WTC11 (cell line): ENCODE results near the gene COL9A2. TPM values are rescaled to one million over a fixed set of nuclear protein-coding genes. Genes with fewer than 3 reads are reported as not detected.

Experiments
- ATAC-seq: fragments of 200-7000 bp; cut with Tn5 transposase; 2 replicates; pipeline ENCODE4 v1.10.0; 2021; ENCODE audit warnings: mild to moderate bottlenecking, moderate library complexity
- CTCF ChIA-PET: fragments of 300-600 bp; sonication (Branson Sonifier 250); formaldehyde crosslinking; loops from one replicate; lab custom pipeline; 2021; ENCODE audit warnings: antibody characterized with exemption; lab: Charles Lee
- POLR2A ChIA-PET: fragments of 350-600 bp; sonication (Branson Sonifier 250); formaldehyde crosslinking; loops from one replicate; lab custom pipeline; 2021; ENCODE audit warnings: antibody characterized with exemption; lab: Charles Lee
- DNase-seq: peaks from one replicate; pipeline ENCODE4 v3.0.0; 2021; ENCODE audit warnings: low spot score
- H3K27ac Mint-ChIP-seq: 2 replicates; pipeline ENCODE4 v1.8.0; 2021; ENCODE audit warnings: mixed read lengths
- H3K27me3 Mint-ChIP-seq: 2 replicates; pipeline ENCODE4 v1.8.0; 2021; ENCODE audit warnings: low read depth, mild to moderate bottlenecking, moderate library complexity, mixed read lengths
- H3K36me3 Mint-ChIP-seq: 2 replicates; pipeline ENCODE4 v1.8.0; 2021; ENCODE audit warnings: mixed read lengths
- H3K4me1 Mint-ChIP-seq: 2 replicates; pipeline ENCODE4 v1.8.0; 2022; ENCODE audit warnings: mixed read lengths
- H3K4me3 Mint-ChIP-seq: 2 replicates; pipeline ENCODE4 v1.8.0; 2021; ENCODE audit warnings: mild to moderate bottlenecking, moderate library complexity, mixed read lengths
- H3K9me3 Mint-ChIP-seq: 2 replicates; pipeline ENCODE4 v1.8.0; 2021; ENCODE audit warnings: mixed read lengths
- ATF3 ChIP-seq: sonication (generic); formaldehyde crosslinking; conservative IDR thresholded peaks from 2 replicates; pipeline ENCODE4 v1.8.1; 2022; ENCODE audit warnings: mild to moderate bottlenecking, missing genetic modification reagents
- CREB1 ChIP-seq: sonication (generic); formaldehyde crosslinking; IDR thresholded peaks from 2 replicates; pipeline ENCODE4 v1.8.0; 2023; ENCODE audit warnings: mild to moderate bottlenecking, missing genetic modification reagents
- CTCF ChIP-seq: fragments of 200-600 bp; IDR thresholded peaks from 2 replicates; pipeline ENCODE4 v1.8.0; 2022; ENCODE audit warnings: antibody characterized with exemption
- ESRRA ChIP-seq: sonication (generic); formaldehyde crosslinking; IDR thresholded peaks from 2 replicates; pipeline ENCODE4 v1.8.1; 2022; ENCODE audit warnings: mild to moderate bottlenecking, missing genetic modification reagents, borderline replicate concordance
- ETV6 ChIP-seq: sonication (generic); formaldehyde crosslinking; IDR thresholded peaks from 2 replicates; pipeline ENCODE4 v1.8.1; 2022; ENCODE audit warnings: mild to moderate bottlenecking, missing genetic modification reagents
- FOXP1 ChIP-seq: sonication (generic); formaldehyde crosslinking; IDR thresholded peaks from 2 replicates; pipeline ENCODE4 v1.8.0; 2022; ENCODE audit warnings: missing genetic modification reagents, mild to moderate bottlenecking, moderate library complexity, borderline replicate concordance
- JAZF1 ChIP-seq: fragments of 250-450 bp; sonication (Bioruptor Pico); IDR thresholded peaks from 2 replicates; pipeline ENCODE4 v1.9.0; 2021; ENCODE audit warnings: moderate library complexity, mild to moderate bottlenecking, inconsistent platforms
- KAT7 ChIP-seq: sonication (generic); formaldehyde crosslinking; IDR thresholded peaks from 2 replicates; pipeline ENCODE4 v1.8.1; 2023; ENCODE audit warnings: missing genetic modification reagents, mild to moderate bottlenecking, borderline replicate concordance
- MAX ChIP-seq: sonication (generic); formaldehyde crosslinking; IDR thresholded peaks from 2 replicates; pipeline ENCODE4 v1.8.0; 2022; ENCODE audit warnings: mild to moderate bottlenecking, missing genetic modification reagents
- NR3C1 ChIP-seq: sonication (generic); formaldehyde crosslinking; conservative IDR thresholded peaks from 2 replicates; pipeline ENCODE4 v1.8.1; 2023; ENCODE audit warnings: low read depth, mild to moderate bottlenecking, missing genetic modification reagents
- RORB ChIP-seq: fragments of 250-450 bp; sonication (Bioruptor Pico); IDR thresholded peaks from 2 replicates; pipeline ENCODE4 v1.9.0; 2021; ENCODE audit warnings: mild to moderate bottlenecking
- SMAD3 ChIP-seq: sonication (generic); formaldehyde crosslinking; IDR thresholded peaks from 2 replicates; pipeline ENCODE4 v1.8.0; 2022; ENCODE audit warnings: missing genetic modification reagents, mild to moderate bottlenecking, borderline replicate concordance
- STAT6 ChIP-seq: sonication (generic); formaldehyde crosslinking; conservative IDR thresholded peaks from 2 replicates; pipeline ENCODE4 v1.8.1; 2023; ENCODE audit warnings: mild to moderate bottlenecking, low read depth, missing genetic modification reagents, moderate library complexity
- TP53 ChIP-seq: sonication (generic); formaldehyde crosslinking; IDR thresholded peaks from 2 replicates; pipeline ENCODE4 v1.8.1; 2023; ENCODE audit warnings: mild to moderate bottlenecking, missing genetic modification reagents
- total RNA-seq: library from RNA; stranded (reverse); gene quantifications from 3 replicates; pipeline ENCODE4 v1.2.3, GENCODE V29; 2021
- TF ChIP-seq, protein P1 (sequence below): fragments of 250-450 bp; sonication (Bioruptor Pico); IDR thresholded peaks from 2 replicates; pipeline ENCODE4 v1.9.0; 2021; ENCODE audit warnings: mild to moderate bottlenecking, borderline replicate concordance

The COL9A2 gene
- total RNA-seq, 1 experiment from 2014 or later = 4.7 TPM

DNA sequence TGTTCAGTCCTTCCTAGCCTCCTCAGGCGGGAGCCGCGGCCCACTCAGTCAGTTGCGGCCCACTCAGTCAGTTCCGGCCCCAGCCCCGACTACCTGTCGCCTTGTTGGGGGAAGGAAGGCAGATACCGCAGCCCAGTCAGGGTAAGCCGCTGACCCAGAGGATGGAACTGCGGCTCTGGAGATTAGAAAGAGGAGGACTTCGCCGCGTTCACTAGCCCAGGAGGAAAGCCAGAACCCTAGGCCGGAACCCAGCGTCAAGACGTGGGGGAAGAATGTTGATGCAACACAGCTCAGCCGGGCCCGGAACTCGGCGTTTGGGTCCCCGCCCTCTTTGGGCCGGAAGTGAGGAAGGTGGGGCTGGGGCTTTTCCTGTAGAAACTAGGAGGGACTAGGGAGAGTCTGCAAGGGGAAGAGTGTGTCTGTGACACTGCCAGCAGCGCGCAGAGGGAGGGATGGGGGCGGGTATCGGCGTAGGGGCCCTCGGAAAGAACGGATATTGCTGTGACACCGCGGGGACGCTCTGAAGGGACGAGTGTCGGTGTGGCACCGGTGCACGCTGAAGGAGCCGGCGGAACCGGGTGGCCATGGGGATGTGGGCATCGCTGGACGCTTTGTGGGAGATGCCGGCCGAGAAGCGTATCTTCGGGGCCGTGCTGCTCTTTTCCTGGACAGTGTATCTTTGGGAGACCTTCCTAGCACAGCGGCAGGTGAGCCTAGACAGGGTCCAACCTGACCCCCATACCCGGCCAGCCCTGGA is 59.2 kb downstream of the COL9A2 start, which contains the start of gene ZMPSTE24 (continued):
- peak; percentile 80; the same call in 1 of the 2 replicates for TF ChIP-seq ETV6 (CRISPR knock-in tag)
- no peak for TF ChIP-seq RORB (CRISPR knock-in tag)

DNA sequence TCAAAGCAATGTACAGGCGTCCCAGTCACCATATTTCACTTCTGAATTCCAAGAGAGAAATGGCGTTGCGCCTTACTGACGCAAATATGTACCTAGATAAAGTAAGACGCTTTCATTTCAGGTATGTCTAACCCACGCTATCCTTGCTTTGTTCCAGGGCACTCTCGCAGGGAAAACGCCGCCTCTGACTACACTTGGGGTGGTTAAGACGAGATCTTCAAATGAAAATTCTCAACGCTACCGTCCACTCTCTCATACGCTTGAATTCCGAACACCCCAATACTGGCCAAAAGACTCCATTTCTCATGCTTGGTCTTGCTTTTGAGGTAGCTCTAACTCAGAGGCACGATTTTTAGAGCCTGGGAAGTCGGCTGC is 59.8 kb downstream of the COL9A2 start:
- H3K9me3 Mint-ChIP-seq = no peaks in the 10 kb centered on the region
- ChIA-PET POLR2A (interaction anchor here (0.6 to 0.7 kb wide), 3 partner anchors 10 to 275 kb away, joined by 3 to 4 read pairs (median 4); no protein-coding TSS in a partner anchor), CTCF (interaction anchor here (1.2 to 1.7 kb wide), 5 partner anchors 57 to 113 kb away, joined by 3 to 12 read pairs (median 5); no protein-coding TSS in a partner anchor)
- H3K36me3 Mint-ChIP-seq = peaks cover 22% of the 10 kb centered on the region
- H3K27ac Mint-ChIP-seq = peak overlapping the region; percentile 100
- ATAC-seq (no peak), DNase-seq (no peak)
- TF ChIP-seq CTCF = no peak
- no peak for TF ChIP-seq NR3C1 (CRISPR knock-in tag)
- TF ChIP-seq, protein P1, sequence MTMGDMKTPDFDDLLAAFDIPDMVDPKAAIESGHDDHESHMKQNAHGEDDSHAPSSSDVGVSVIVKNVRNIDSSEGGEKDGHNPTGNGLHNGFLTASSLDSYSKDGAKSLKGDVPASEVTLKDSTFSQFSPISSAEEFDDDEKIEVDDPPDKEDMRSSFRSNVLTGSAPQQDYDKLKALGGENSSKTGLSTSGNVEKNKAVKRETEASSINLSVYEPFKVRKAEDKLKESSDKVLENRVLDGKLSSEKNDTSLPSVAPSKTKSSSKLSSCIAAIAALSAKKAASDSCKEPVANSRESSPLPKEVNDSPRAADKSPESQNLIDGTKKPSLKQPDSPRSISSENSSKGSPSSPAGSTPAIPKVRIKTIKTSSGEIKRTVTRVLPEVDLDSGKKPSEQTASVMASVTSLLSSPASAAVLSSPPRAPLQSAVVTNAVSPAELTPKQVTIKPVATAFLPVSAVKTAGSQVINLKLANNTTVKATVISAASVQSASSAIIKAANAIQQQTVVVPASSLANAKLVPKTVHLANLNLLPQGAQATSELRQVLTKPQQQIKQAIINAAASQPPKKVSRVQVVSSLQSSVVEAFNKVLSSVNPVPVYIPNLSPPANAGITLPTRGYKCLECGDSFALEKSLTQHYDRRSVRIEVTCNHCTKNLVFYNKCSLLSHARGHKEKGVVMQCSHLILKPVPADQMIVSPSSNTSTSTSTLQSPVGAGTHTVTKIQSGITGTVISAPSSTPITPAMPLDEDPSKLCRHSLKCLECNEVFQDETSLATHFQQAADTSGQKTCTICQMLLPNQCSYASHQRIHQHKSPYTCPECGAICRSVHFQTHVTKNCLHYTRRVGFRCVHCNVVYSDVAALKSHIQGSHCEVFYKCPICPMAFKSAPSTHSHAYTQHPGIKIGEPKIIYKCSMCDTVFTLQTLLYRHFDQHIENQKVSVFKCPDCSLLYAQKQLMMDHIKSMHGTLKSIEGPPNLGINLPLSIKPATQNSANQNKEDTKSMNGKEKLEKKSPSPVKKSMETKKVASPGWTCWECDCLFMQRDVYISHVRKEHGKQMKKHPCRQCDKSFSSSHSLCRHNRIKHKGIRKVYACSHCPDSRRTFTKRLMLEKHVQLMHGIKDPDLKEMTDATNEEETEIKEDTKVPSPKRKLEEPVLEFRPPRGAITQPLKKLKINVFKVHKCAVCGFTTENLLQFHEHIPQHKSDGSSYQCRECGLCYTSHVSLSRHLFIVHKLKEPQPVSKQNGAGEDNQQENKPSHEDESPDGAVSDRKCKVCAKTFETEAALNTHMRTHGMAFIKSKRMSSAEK (CRISPR knock-in tag) = no peak
- no peak for TF ChIP-seq TP53 (CRISPR knock-in tag)
- H3K4me1 Mint-ChIP-seq = peaks cover 6% of the 10 kb centered on the region
- H3K4me3 Mint-ChIP-seq = peak overlapping the region; percentile 99
- no peaks in the 10 kb centered on the region for H3K27me3 Mint-ChIP-seq

- CTCF ChIA-PET = interaction anchor here (0.9 to 1.5 kb wide), 3 partner anchors 58 to 148 kb away, joined by 3 to 5 read pairs (median 5); no protein-coding TSS in a partner anchor
- Mint-ChIP-seq H3K4me1 (peaks cover 6% of the 10 kb centered on the region), H3K27ac (0 out of 2 replicates have a peak overlapping the region, but pooled peaks have one; percentile 100), H3K9me3 (no peaks in the 10 kb centered on the region), H3K4me3 (peak overlapping the region; percentile 99), H3K36me3 (peaks cover 15% of the 10 kb centered on the region), H3K27me3 (no peaks in the 10 kb centered on the region)
- TF ChIP-seq RORB (CRISPR knock-in tag) = no peak
- no peak for TF ChIP-seq MAX (CRISPR knock-in tag)
- no peak for TF ChIP-seq ESRRA (CRISPR knock-in tag)
- TF ChIP-seq CREB1 (CRISPR knock-in tag) = no peak
- ATAC-seq (no peak), DNase-seq (no peak)
- POLR2A ChIA-PET = no interaction called here
Measured at GRCh38 chr1:40256401-40257084, 60.5 kb downstream of the COL9A2 start.

DNA sequence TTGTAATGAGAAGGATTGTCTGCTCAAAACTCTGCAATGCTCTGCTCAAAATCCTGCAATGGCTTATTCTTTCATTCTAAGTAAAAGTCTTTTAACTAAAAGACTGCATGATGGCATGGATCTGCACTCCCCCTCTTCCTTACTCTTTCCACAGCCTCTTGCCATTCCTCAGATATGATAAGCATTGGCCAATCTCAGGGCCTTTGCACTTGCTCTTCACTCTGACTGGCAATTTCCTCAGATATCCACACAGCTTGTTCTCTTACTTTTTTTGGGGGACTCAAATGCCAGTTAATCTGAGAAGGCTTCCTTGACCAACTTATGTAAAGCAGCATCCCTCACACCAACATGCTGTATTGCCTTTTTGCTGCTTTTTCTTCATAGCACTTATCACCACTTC is 61.9 kb downstream of the COL9A2 start:
- ATAC-seq (no peak), DNase-seq (no peak)
- Mint-ChIP-seq H3K27ac (no peak overlapping the region), H3K27me3 (no peaks in the 10 kb centered on the region), H3K36me3 (peaks cover 2% of the 10 kb centered on the region; the same call in 1 of the 2 replicates), H3K4me3 (no peak overlapping the region), H3K4me1 (peaks cover 6% of the 10 kb centered on the region), H3K9me3 (no peaks in the 10 kb centered on the region)
- CTCF ChIA-PET = interaction anchor here (0.9 to 1.5 kb wide), 2 partner anchors 60 to 84 kb away, joined by 3 to 5 read pairs; no protein-coding TSS in a partner anchor
- POLR2A ChIA-PET = no interaction called here
- TF ChIP-seq JAZF1 (no peak), STAT6 (CRISPR knock-in tag) (no peak), KAT7 (CRISPR knock-in tag) (no peak), FOXP1 (CRISPR knock-in tag) (no peak), SMAD3 (no peak), ATF3 (CRISPR knock-in tag) (no peak)
